HEK293 (cell line): ENCODE data around the gene NGRN.
A peak's percentile ranks its signal among the peaks of the same experiment; 100 is the strongest.
"Not testable (repeated sequence)": the region's sequence is repeated elsewhere in the genome, so short reads cannot be mapped to it uniquely, and the experiment has no call there.

ENCODE experiments used
- CTCF ChIA-PET: fragments of 350-600 bp; formaldehyde crosslinking; extraction: SDS; loops from one replicate; lab custom pipeline; 2021; ENCODE audit warnings: antibody characterized with exemption; lab: Yijun Ruan, JAX
- POLR2A ChIA-PET: fragments of 300-600 bp; formaldehyde crosslinking; extraction: SDS; loops from one replicate; lab custom pipeline; 2020; ENCODE audit warnings: antibody characterized with exemption, inconsistent platforms; lab: Yijun Ruan, JAX
- H3K27ac ChIP-seq: fragments of 200-500 bp; sonication (Bioruptor generic); 2 replicates; pipeline ENCODE4 v1.5.1; 2014; ENCODE audit warnings: low read depth, low read length, control low read depth, inconsistent platforms; ENCODE audit errors: extremely low read depth
- H3K36me3 ChIP-seq, 2 experiments: fragments of 200-500 bp in 1 of 2; sonication (Bioruptor generic) in 1 of 2; 1 replicate in 1 of 2; 2 replicates in 1 of 2; pipeline ENCODE4 v1.5.1; 2014 to 2017; ENCODE audit warnings: inconsistent platforms in 2 of 2, low read length in 2 of 2; ENCODE audit not compliant: control insufficient read depth in 2 of 2, insufficient read depth in 1 of 2
- H3K4me1 ChIP-seq: fragments of 200-500 bp; sonication (Bioruptor generic); 2 replicates; pipeline ENCODE4 v1.5.1; 2014; ENCODE audit warnings: mild to moderate bottlenecking, low read length, inconsistent platforms; ENCODE audit not compliant: control insufficient read depth, insufficient read depth
- H3K4me3 ChIP-seq: 2 replicates; pipeline ENCODE4 v1.5.1; 2011; ENCODE audit warnings: low read depth, mild to moderate bottlenecking, control low read depth, low read length, moderate library complexity
- H3K9me3 ChIP-seq: fragments of 200-500 bp; sonication (Bioruptor generic); 2 replicates; pipeline ENCODE4 v1.5.1; 2014; ENCODE audit warnings: low read depth, low read length, inconsistent platforms; ENCODE audit not compliant: control insufficient read depth, insufficient read depth
- BCL11B ChIP-seq: fragments of 450-650 bp; formaldehyde crosslinking; IDR thresholded peaks from 2 replicates; pipeline ENCODE4 v1.5.1; 2016; ENCODE audit warnings: low read depth, missing biosample characterization, missing genetic modification characterization
- ELK4 ChIP-seq: IDR thresholded peaks from 2 replicates; pipeline ENCODE4 v1.6.1; 2011; ENCODE audit warnings: mild to moderate bottlenecking, low read depth, low read length, borderline replicate concordance
- GLIS1 ChIP-seq: fragments of 450-650 bp; formaldehyde crosslinking; IDR thresholded peaks from 2 replicates; pipeline ENCODE4 v1.5.1; 2016; ENCODE audit warnings: missing biosample characterization, missing genetic modification characterization
- PRDM1 ChIP-seq: fragments of 450-650 bp; formaldehyde crosslinking; IDR thresholded peaks from 2 replicates; pipeline ENCODE4; 2016; ENCODE audit warnings: missing biosample characterization, missing genetic modification characterization
- ZBTB20 ChIP-seq: fragments of 450-650 bp; formaldehyde crosslinking; IDR thresholded peaks from 2 replicates; pipeline ENCODE4 v1.5.1; 2016; ENCODE audit warnings: missing biosample characterization, missing genetic modification characterization
- ZFP41 ChIP-seq: fragments of 450-650 bp; formaldehyde crosslinking; IDR thresholded peaks from 2 replicates; pipeline ENCODE4 v1.5.1; 2016; ENCODE audit warnings: missing biosample characterization, missing genetic modification characterization, borderline replicate concordance
- ZIC2 ChIP-seq: fragments of 450-650 bp; formaldehyde crosslinking; IDR thresholded peaks from 2 replicates; pipeline ENCODE4 v1.5.1; 2016; ENCODE audit warnings: missing biosample characterization, missing genetic modification characterization
- ZNF174 ChIP-seq: fragments of 450-650 bp; formaldehyde crosslinking; IDR thresholded peaks from 2 replicates; pipeline ENCODE4 v1.5.0; 2017; ENCODE audit warnings: missing biosample characterization, mild to moderate bottlenecking, missing genetic modification characterization
- ZNF19 ChIP-seq: fragments of 450-650 bp; formaldehyde crosslinking; IDR thresholded peaks from 2 replicates; pipeline ENCODE4; 2016; ENCODE audit warnings: missing biosample characterization, missing genetic modification characterization, low read depth
- ZNF26 ChIP-seq: fragments of 450-650 bp; formaldehyde crosslinking; IDR thresholded peaks from 2 replicates; pipeline ENCODE4 v1.5.1; 2016; ENCODE audit warnings: missing biosample characterization, missing genetic modification characterization
- ZNF37A ChIP-seq: fragments of 450-650 bp; IDR thresholded peaks from 2 replicates; pipeline ENCODE4 v1.5.1; 2018; ENCODE audit warnings: missing biosample characterization, missing genetic modification characterization
- ZNF433 ChIP-seq: fragments of 450-650 bp; formaldehyde crosslinking; IDR thresholded peaks from 2 replicates; pipeline ENCODE4 v1.5.1; 2016; ENCODE audit warnings: missing biosample characterization, missing genetic modification characterization, low read depth
- ZNF585B ChIP-seq: fragments of 450-650 bp; formaldehyde crosslinking; IDR thresholded peaks from 2 replicates; pipeline ENCODE4 v1.5.1; 2016; ENCODE audit warnings: missing biosample characterization, missing genetic modification characterization
- ZNF610 ChIP-seq: fragments of 450-650 bp; formaldehyde crosslinking; IDR thresholded peaks from 2 replicates; pipeline ENCODE4 v1.5.1; 2016; ENCODE audit warnings: missing biosample characterization, missing genetic modification characterization, borderline replicate concordance
- ZNF654 ChIP-seq: fragments of 450-650 bp; formaldehyde crosslinking; IDR thresholded peaks from 2 replicates; pipeline ENCODE4 v1.5.1; 2016; ENCODE audit warnings: low read depth, missing biosample characterization, missing genetic modification characterization
- ZNF670 ChIP-seq: fragments of 450-650 bp; formaldehyde crosslinking; IDR thresholded peaks from 2 replicates; pipeline ENCODE4 v1.5.1; 2016; ENCODE audit warnings: missing biosample characterization, missing genetic modification characterization, low read depth
- ZNF707 ChIP-seq: fragments of 450-650 bp; formaldehyde crosslinking; IDR thresholded peaks from 2 replicates; pipeline ENCODE4 v1.5.1; 2016; ENCODE audit warnings: missing biosample characterization, missing genetic modification characterization
- ZSCAN4 ChIP-seq: fragments of 450-650 bp; formaldehyde crosslinking; IDR thresholded peaks from 2 replicates; pipeline ENCODE4 v1.5.1; 2017; ENCODE audit warnings: missing biosample characterization, missing genetic modification characterization

The NGRN gene

GRCh38 chr15:90295270-90295648 is 29.8 kb downstream of the NGRN start:
- Histone ChIP-seq H3K27ac (no peak overlapping the region), H3K4me3 (no peak overlapping the region), H3K36me3 (no peaks in the 10 kb centered on the region), H3K9me3 (no peaks in the 10 kb centered on the region), H3K4me1 (no peaks in the 10 kb centered on the region)
- CTCF ChIA-PET = no interaction called here
- POLR2A ChIA-PET = interaction anchor here (0.6 kb wide), 1 partner anchor 402 kb away, joined by 3 read pairs; no protein-coding TSS in a partner anchor
- TF ChIP-seq ZNF707 (tag by site-specific recombination) (no peak), ZIC2 (peak; percentile 48; the same call in 1 of the 2 replicates)

- H3K9me3 ChIP-seq, H3K4me1 ChIP-seq, H3K27ac ChIP-seq, POLR2A ChIA-PET, H3K36me3 ChIP-seq, H3K4me3 ChIP-seq: not testable (repeated sequence)
- CTCF ChIA-PET = interaction anchor here (0.6 to 1.6 kb wide), 7 partner anchors 8 to 352 kb away, joined by 3 to 5 read pairs (median 3); no protein-coding TSS in a partner anchor
Observed at GRCh38 chr15:90296316-90296884, 30.9 kb downstream of the NGRN start.

- Histone ChIP-seq H3K36me3 (no peaks in the 10 kb centered on the region), H3K4me1 (no peaks in the 10 kb centered on the region), H3K4me3 (no peak overlapping the region), H3K9me3 (no peaks in the 10 kb centered on the region), H3K27ac (no peak overlapping the region)
- CTCF ChIA-PET = interaction anchor here (0.9 to 1.6 kb wide), 5 partner anchors 8 to 351 kb away, joined by 3 to 5 read pairs (median 4); no protein-coding TSS in a partner anchor
- POLR2A ChIA-PET = no interaction called here
- TF ChIP-seq GLIS1 (tag by site-specific recombination) (no peak), ZNF585B (tag by site-specific recombination) (no peak), ZNF433 (tag by site-specific recombination) (no peak), ZNF19 (no peak), ZNF26 (no peak), ZBTB20 (tag by site-specific recombination) (no peak), ZNF707 (tag by site-specific recombination) (no peak), PRDM1 (no peak), ELK4 (no peak), ZNF37A (tag by site-specific recombination) (no peak), ZNF610 (no peak), BCL11B (tag by site-specific recombination) (no peak), ZNF174 (tag by site-specific recombination) (no peak), ZNF654 (tag by site-specific recombination) (no peak), ZSCAN4 (tag by site-specific recombination) (no peak), ZNF670 (tag by site-specific recombination) (no peak), ZFP41 (tag by site-specific recombination) (no peak)
Observed at GRCh38 chr15:90297021-90297420, 31.5 kb downstream of the NGRN start.
